Prostate gland (tissue), 2 donors: ENCODE measurements around the gene PRUNE1.

Source experiments
- POLR2A ChIP-seq: fragments of 450-650 bp; IDR thresholded peaks from one replicate; pipeline ENCODE4 v1.6.1; 2016; ENCODE audit warnings: antibody characterized with exemption, mild to moderate bottlenecking
- TF ChIP-seq, protein P1 (sequence below), 4 experiments: fragments of 200-600 bp in 2 of 4; fragments of 450-650 bp in 2 of 4; sonication (generic) in 2 of 4; IDR thresholded peaks; 1 replicate in 3 of 4; 2 replicates in 1 of 4; pipeline ENCODE4 v1.5.1; 2016 to 2019; ENCODE audit warnings: antibody characterized with exemption in 4 of 4, mild to moderate bottlenecking in 2 of 4, moderate library complexity in 2 of 4

DNA sequence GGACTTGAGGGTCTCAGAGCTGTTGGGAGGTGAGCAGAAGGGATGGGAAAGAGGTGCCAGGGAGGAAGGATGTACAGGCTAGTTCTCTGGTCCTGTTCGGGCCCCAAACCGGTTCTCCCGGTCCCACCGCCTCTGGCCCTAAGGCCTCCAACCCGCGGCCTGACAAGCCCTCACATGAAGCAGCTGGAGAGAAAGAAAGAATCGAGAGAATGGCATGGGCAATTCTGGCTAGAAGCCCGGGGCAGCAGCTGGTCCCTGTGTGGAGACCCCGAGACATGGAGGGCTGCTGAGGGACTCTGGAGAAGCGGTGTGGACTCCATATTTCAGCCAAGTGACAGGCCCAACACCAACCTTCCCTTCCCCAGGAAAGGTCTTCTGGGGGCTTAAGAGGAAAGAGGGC is 50.4 kb downstream of the PRUNE1 start:
- TF ChIP-seq POLR2A, result peak; percentile 16
- TF ChIP-seq, protein P1, sequence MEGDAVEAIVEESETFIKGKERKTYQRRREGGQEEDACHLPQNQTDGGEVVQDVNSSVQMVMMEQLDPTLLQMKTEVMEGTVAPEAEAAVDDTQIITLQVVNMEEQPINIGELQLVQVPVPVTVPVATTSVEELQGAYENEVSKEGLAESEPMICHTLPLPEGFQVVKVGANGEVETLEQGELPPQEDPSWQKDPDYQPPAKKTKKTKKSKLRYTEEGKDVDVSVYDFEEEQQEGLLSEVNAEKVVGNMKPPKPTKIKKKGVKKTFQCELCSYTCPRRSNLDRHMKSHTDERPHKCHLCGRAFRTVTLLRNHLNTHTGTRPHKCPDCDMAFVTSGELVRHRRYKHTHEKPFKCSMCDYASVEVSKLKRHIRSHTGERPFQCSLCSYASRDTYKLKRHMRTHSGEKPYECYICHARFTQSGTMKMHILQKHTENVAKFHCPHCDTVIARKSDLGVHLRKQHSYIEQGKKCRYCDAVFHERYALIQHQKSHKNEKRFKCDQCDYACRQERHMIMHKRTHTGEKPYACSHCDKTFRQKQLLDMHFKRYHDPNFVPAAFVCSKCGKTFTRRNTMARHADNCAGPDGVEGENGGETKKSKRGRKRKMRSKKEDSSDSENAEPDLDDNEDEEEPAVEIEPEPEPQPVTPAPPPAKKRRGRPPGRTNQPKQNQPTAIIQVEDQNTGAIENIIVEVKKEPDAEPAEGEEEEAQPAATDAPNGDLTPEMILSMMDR (IDR thresholded peaks at IDR 0.05), result no peak
